ENCODE results near the gene VAMP2. TPM values are rescaled to one million over a fixed set of nuclear protein-coding genes. Genes with fewer than 3 reads are reported as not detected.
A peak's percentile ranks its signal among the peaks of the same experiment; 100 is the strongest.

Gene VAMP2
- total and polyA plus RNA-seq, 3 donors from 2014 or later, result 66.3 to 116 (median 76.5) TPM

- Histone ChIP-seq H3K4me1 (peaks cover 23% of the 10 kb centered on the region), H3K27me3 (no peaks in the 10 kb centered on the region), H3K9me3 (no peaks in the 10 kb centered on the region), H3K27ac (no peak overlapping the region), H3K4me3 (no peak overlapping the region), H3K36me3 (ENCODE audit: low read depth, missing control alignments) (no peaks in the 10 kb centered on the region)
- no peak for DNase-seq
- WGBS, 2 donors, result 84 to 88% methylated on average over 6 of the region's 6 CpGs
- TF ChIP-seq CTCF (IDR thresholded peaks at IDR 0.05) (no peak), POLR2A (IDR thresholded peaks at IDR 0.05) (no peak)
- intact Hi-C loops (cut with DNase I; ENCODE audit: low total_unique reads), result no loop called here
These were observed 4.0 kb upstream of the VAMP2 start for GRCh38 chr17:8166731-8167130.

- no peak for TF ChIP-seq CTCF (IDR thresholded peaks at IDR 0.05)
These were observed 2.0 kb upstream of the VAMP2 start for GRCh38 chr17:8164815-8165131.

GRCh38 chr17:8163978-8164814, 1.4 kb upstream of the VAMP2 start:
- Histone ChIP-seq H3K4me1 (peaks cover 38% of the 10 kb centered on the region), H3K9me3 (no peaks in the 10 kb centered on the region), H3K4me3 (no peak overlapping the region), H3K36me3 (ENCODE audit: low read depth, missing control alignments) (no peaks in the 10 kb centered on the region), H3K27me3 (no peaks in the 10 kb centered on the region), H3K27ac (peak overlapping the region; percentile 100)
- intact Hi-C loops (cut with DNase I; ENCODE audit: low total_unique reads), result no loop called here
- peak; percentile 92 for DNase-seq
- WGBS, 2 donors, result 1 to 10% methylated on average over 8 to 13 of the region's 13 CpGs
- TF ChIP-seq CTCF (IDR thresholded peaks at IDR 0.05) (no peak), POLR2A (IDR thresholded peaks at IDR 0.05) (no peak)

More at GRCh38 chr17:8164815-8165131, 2.0 kb upstream of the VAMP2 start:
- Histone ChIP-seq H3K27ac (peak overlapping the region; percentile 100), H3K4me3 (no peak overlapping the region), H3K4me1 (peaks cover 36% of the 10 kb centered on the region), H3K36me3 (ENCODE audit: low read depth, missing control alignments) (no peaks in the 10 kb centered on the region), H3K9me3 (no peaks in the 10 kb centered on the region), H3K27me3 (no peaks in the 10 kb centered on the region)
- no peak for DNase-seq
- 22 to 45% methylated on average over 6 of the region's 6 CpGs for WGBS, 2 donors
- intact Hi-C loops (cut with DNase I; ENCODE audit: low total_unique reads), result no loop called here

GRCh38 chr17:8162997-8163977, 539 bp upstream of the VAMP2 start:
- peaks cover 41% of the 10 kb centered on the region for H3K4me1 ChIP-seq
- TF ChIP-seq POLR2A (IDR thresholded peaks at IDR 0.05), result no peak
- no peak for TF ChIP-seq CTCF (IDR thresholded peaks at IDR 0.05)
- WGBS, 2 donors, result 5 to 8% methylated on average over 10 to 29 of the region's 55 CpGs
- H3K9me3 ChIP-seq, result no peaks in the 10 kb centered on the region
- H3K27me3 ChIP-seq, result no peaks in the 10 kb centered on the region
- H3K4me3 ChIP-seq, result peak overlapping the region; percentile 99 to 100
- no peaks in the 10 kb centered on the region for H3K36me3 ChIP-seq (ENCODE audit: low read depth, missing control alignments)
- intact Hi-C loops (cut with DNase I; ENCODE audit: low total_unique reads), result no loop called here
- peak; percentile 47 for DNase-seq
- peak overlapping the region; percentile 100 for H3K27ac ChIP-seq
